Dendritic cell treated with granulocyte-macrophage colony-stimulating factor and Interleukin-4, amounts not matched to agents 40 ng/mL and 50 ng/mL, for 4 days (primary cell): Measurements from ENCODE around the gene GNAI2.
"Not testable (repeated sequence)": the region's sequence is repeated elsewhere in the genome, so short reads cannot be mapped to it uniquely, and the experiment has no call there.

Experiments
- H3K27ac Mint-ChIP-seq: one replicate; pipeline ENCODE4 v1.8.0; 2022; ENCODE audit warnings: mild to moderate bottlenecking, mixed read lengths
- H3K27me3 Mint-ChIP-seq: one replicate; pipeline ENCODE4 v1.8.0; 2022; ENCODE audit warnings: mild to moderate bottlenecking, mixed read lengths
- H3K36me3 Mint-ChIP-seq: one replicate; pipeline ENCODE4 v1.8.0; 2022; ENCODE audit warnings: low read depth, mixed read lengths
- H3K4me1 Mint-ChIP-seq: one replicate; pipeline ENCODE4 v1.8.0; 2022; ENCODE audit warnings: low read depth, mixed read lengths
- H3K4me3 Mint-ChIP-seq: one replicate; pipeline ENCODE4 v1.8.0; 2022; ENCODE audit warnings: mild to moderate bottlenecking, moderate library complexity, mixed read lengths
- H3K9me3 Mint-ChIP-seq: one replicate; pipeline ENCODE4 v1.8.0; 2022; ENCODE audit warnings: mixed read lengths
- intact Hi-C: fragments of 100-400 bp; cut with micrococcal nuclease; formaldehyde crosslinking; loops from one replicate; pipeline ENCODE4 v1.15.0; 2022

The GNAI2 gene

GRCh38 chr3:50271314-50271936, 35.4 kb downstream of the GNAI2 start:
- Mint-ChIP-seq H3K27me3 (peaks cover 67% of the 10 kb centered on the region), H3K27ac (no peak overlapping the region), H3K9me3 (no peaks in the 10 kb centered on the region), H3K36me3 (no peaks in the 10 kb centered on the region), H3K4me1 (peaks cover 30% of the 10 kb centered on the region), H3K4me3 (no peak overlapping the region)
- intact Hi-C loops: no loop called here

GRCh38 chr3:50272538-50272910, 36.5 kb downstream of the GNAI2 start:
- H3K36me3 Mint-ChIP-seq, H3K4me3 Mint-ChIP-seq, intact Hi-C loops, H3K27ac Mint-ChIP-seq, H3K9me3 Mint-ChIP-seq: not testable (repeated sequence)
- peaks cover 30% of the 10 kb centered on the region for H3K4me1 Mint-ChIP-seq
- peaks cover 67% of the 10 kb centered on the region for H3K27me3 Mint-ChIP-seq

- peaks cover 30% of the 10 kb centered on the region for H3K4me1 Mint-ChIP-seq
- no peaks in the 10 kb centered on the region for H3K36me3 Mint-ChIP-seq
- peak overlapping the region; percentile 66 for H3K27ac Mint-ChIP-seq
- intact Hi-C loops: loop anchor here (1.0 kb wide), 3 partner anchors 46 to 152 kb away; no protein-coding TSS in a partner anchor
- peaks cover 67% of the 10 kb centered on the region for H3K27me3 Mint-ChIP-seq
- H3K9me3 Mint-ChIP-seq: no peaks in the 10 kb centered on the region
- peak overlapping the region; percentile 80 for H3K4me3 Mint-ChIP-seq
These were observed 37.1 kb downstream of the GNAI2 start for GRCh38 chr3:50272911-50273688.

GRCh38 chr3:50273689-50274065, 37.7 kb downstream of the GNAI2 start:
- Mint-ChIP-seq H3K9me3 (no peaks in the 10 kb centered on the region), H3K27ac (peak overlapping the region; percentile 66), H3K36me3 (no peaks in the 10 kb centered on the region), H3K27me3 (peaks cover 68% of the 10 kb centered on the region), H3K4me3 (peak overlapping the region; percentile 80), H3K4me1 (peaks cover 30% of the 10 kb centered on the region)
- intact Hi-C loops: loop anchor here (1.0 kb wide), 4 partner anchors 46 to 152 kb away; no protein-coding TSS in a partner anchor

- peak overlapping the region; percentile 6 for H3K27ac Mint-ChIP-seq
- no peaks in the 10 kb centered on the region for H3K9me3 Mint-ChIP-seq
- H3K4me3 Mint-ChIP-seq: peak overlapping the region; percentile 17
- peaks cover 30% of the 10 kb centered on the region for H3K4me1 Mint-ChIP-seq
- intact Hi-C loops: loop anchor here (1.0 kb wide), 1 partner anchor 50 kb away; no protein-coding TSS in a partner anchor
- peaks cover 66% of the 10 kb centered on the region for H3K27me3 Mint-ChIP-seq
- H3K36me3 Mint-ChIP-seq: no peaks in the 10 kb centered on the region
These were observed 38.5 kb downstream of the GNAI2 start for GRCh38 chr3:50274371-50275104.

- Mint-ChIP-seq H3K27me3 (peaks cover 70% of the 10 kb centered on the region), H3K36me3 (no peaks in the 10 kb centered on the region), H3K27ac (peak overlapping the region; percentile 36), H3K4me3 (no peak overlapping the region), H3K4me1 (peaks cover 30% of the 10 kb centered on the region), H3K9me3 (no peaks in the 10 kb centered on the region)
- intact Hi-C loops: no loop called here
These were observed 39.4 kb downstream of the GNAI2 start for GRCh38 chr3:50275141-50275995.

- intact Hi-C loops: no loop called here
These were observed 40.2 kb downstream of the GNAI2 start for GRCh38 chr3:50275996-50276761.

GRCh38 chr3:50276762-50277101, 40.7 kb downstream of the GNAI2 start:
- peaks cover 67% of the 10 kb centered on the region for H3K27me3 Mint-ChIP-seq
- intact Hi-C loops: no loop called here
- H3K4me3 Mint-ChIP-seq: no peak overlapping the region
- peaks cover 30% of the 10 kb centered on the region for H3K4me1 Mint-ChIP-seq
- no peaks in the 10 kb centered on the region for H3K9me3 Mint-ChIP-seq
- H3K27ac Mint-ChIP-seq: no peak overlapping the region
- no peaks in the 10 kb centered on the region for H3K36me3 Mint-ChIP-seq

More at GRCh38 chr3:50275996-50276761, 40.2 kb downstream of the GNAI2 start:
- peak overlapping the region; percentile 36 for H3K27ac Mint-ChIP-seq
- H3K27me3 Mint-ChIP-seq: peaks cover 70% of the 10 kb centered on the region
- H3K4me1 Mint-ChIP-seq: peaks cover 30% of the 10 kb centered on the region
- H3K4me3 Mint-ChIP-seq: peak overlapping the region; percentile 20
- no peaks in the 10 kb centered on the region for H3K9me3 Mint-ChIP-seq
- no peaks in the 10 kb centered on the region for H3K36me3 Mint-ChIP-seq

GRCh38 chr3:50278123-50278879, 42.3 kb downstream of the GNAI2 start:
- Mint-ChIP-seq H3K27me3 (peaks cover 61% of the 10 kb centered on the region), H3K4me3 (no peak overlapping the region), H3K4me1 (peaks cover 24% of the 10 kb centered on the region), H3K27ac (no peak overlapping the region), H3K9me3 (no peaks in the 10 kb centered on the region), H3K36me3 (no peaks in the 10 kb centered on the region)
- intact Hi-C loops: no loop called here

- H3K36me3 Mint-ChIP-seq: no peaks in the 10 kb centered on the region
- H3K4me3 Mint-ChIP-seq: no peak within 1 kb of the TSS
- H3K27me3 Mint-ChIP-seq: peaks cover 57% of the 10 kb centered on the region
- H3K4me1 Mint-ChIP-seq: peaks cover 21% of the 10 kb centered on the region
- no peaks in the 10 kb centered on the region for H3K9me3 Mint-ChIP-seq
- H3K27ac Mint-ChIP-seq: no peak within 1 kb of the TSS
- intact Hi-C loops: no loop called here
These were observed 42.8 kb downstream of the GNAI2 start, which contains the start of gene LSMEM2 for GRCh38 chr3:50278880-50279224. TSS of gene LSMEM2 (plus strand) at chr3:50279087. CDS start at chr3:50279114, 27 bp downstream.

- Mint-ChIP-seq H3K9me3 (no peaks in the 10 kb centered on the region), H3K4me3 (no peak overlapping the region), H3K36me3 (no peaks in the 10 kb centered on the region), H3K27ac (no peak overlapping the region), H3K27me3 (peaks cover 52% of the 10 kb centered on the region), H3K4me1 (peaks cover 15% of the 10 kb centered on the region)
- intact Hi-C loops: no loop called here
These were observed 43.4 kb downstream of the GNAI2 start for GRCh38 chr3:50279255-50280016.

GRCh38 chr3:50284121-50284520, 48.1 kb downstream of the GNAI2 start:
- H3K36me3 Mint-ChIP-seq: peaks cover 29% of the 10 kb centered on the region
- H3K4me3 Mint-ChIP-seq, H3K27ac Mint-ChIP-seq, H3K27me3 Mint-ChIP-seq, H3K9me3 Mint-ChIP-seq, H3K4me1 Mint-ChIP-seq, intact Hi-C loops: not testable (repeated sequence)
